ENCODE measurements around the gene PLCE1. TPM values are rescaled to one million over a fixed set of nuclear protein-coding genes. Genes with fewer than 3 reads are reported as not detected.

The PLCE1 gene
- total RNA-seq, 2 experiments from 2014 or later = 0.03 TPM; not detected in 1

DNA sequence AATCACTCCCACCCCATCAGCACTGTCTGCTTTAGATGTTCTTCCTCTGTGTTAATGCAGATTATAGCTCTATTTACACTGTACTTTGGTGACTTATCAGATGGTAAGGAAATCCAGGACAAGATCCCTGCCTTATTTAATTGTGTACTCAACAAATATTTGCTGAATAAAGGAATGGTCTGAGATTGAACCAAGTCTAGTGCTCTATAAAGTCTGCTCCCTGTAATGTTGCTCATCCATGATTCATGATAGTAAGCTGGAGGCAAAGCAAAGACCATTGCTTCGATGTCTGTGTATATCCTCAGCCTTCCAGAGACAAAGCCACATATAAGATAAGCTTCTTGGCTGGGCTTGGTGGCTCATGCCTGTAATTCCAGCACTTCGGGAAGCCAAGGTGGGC lies 33.5 kb downstream of the PLCE1 start:
- peaks cover 29% of the 10 kb centered on the region for H3K9me3 Mint-ChIP-seq

DNA sequence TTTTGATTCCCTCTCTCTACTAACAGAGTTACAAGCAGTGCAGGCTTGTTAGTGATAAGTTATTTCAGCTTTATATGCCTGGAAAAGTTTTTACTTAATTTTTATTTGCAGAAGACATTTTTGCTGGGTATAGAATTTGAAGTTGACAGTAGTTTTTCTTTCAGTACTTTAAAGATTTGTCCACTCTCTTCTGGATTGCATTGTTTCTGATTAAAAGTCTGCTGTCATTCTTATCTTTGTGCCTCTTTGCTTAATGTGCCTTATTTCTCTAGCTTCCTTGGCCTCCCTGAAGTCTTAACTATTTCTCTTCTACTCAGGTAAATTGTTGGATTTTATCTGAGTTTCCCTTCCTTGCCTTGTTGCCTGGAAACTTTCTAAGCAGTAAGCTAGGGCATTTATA lies 36.2 kb downstream of the PLCE1 start:
- Mint-ChIP-seq H3K27ac (no peak overlapping the region), H3K4me1 (ENCODE audit: low read depth) (no peaks in the 10 kb centered on the region), H3K9me3 (peaks cover 31% of the 10 kb centered on the region), H3K27me3 (peaks cover 8% of the 10 kb centered on the region), H3K4me3 (no peak overlapping the region), H3K36me3 (ENCODE audit: low read depth) (peaks cover 4% of the 10 kb centered on the region)
- no peak overlapping the region for H3K4me3 ChIP-seq (ENCODE audit: low read length)
- H3K36me3 ChIP-seq (ENCODE audit: insufficient read depth, low read length) = no peaks in the 10 kb centered on the region
- no peaks in the 10 kb centered on the region for H3K27me3 ChIP-seq (ENCODE audit: control insufficient read depth in 1 of 2, insufficient read depth in 2 of 2, low read length in 2 of 2)
- H3K9me3 ChIP-seq (ENCODE audit: control insufficient read depth in 1 of 2, insufficient read depth in 1 of 2, low read length in 2 of 2) = peaks cover 5 to 34% of the 10 kb centered on the region in 2 experiments
- POLR2A ChIA-PET = no interaction called here
- H3K4me1 ChIP-seq (ENCODE audit: insufficient read depth, low read length) = no peaks in the 10 kb centered on the region
- no peak overlapping the region for H3K27ac ChIP-seq (ENCODE audit: low read depth in 1 of 2, low read length in 2 of 2)
- TF ChIP-seq, protein P1, sequence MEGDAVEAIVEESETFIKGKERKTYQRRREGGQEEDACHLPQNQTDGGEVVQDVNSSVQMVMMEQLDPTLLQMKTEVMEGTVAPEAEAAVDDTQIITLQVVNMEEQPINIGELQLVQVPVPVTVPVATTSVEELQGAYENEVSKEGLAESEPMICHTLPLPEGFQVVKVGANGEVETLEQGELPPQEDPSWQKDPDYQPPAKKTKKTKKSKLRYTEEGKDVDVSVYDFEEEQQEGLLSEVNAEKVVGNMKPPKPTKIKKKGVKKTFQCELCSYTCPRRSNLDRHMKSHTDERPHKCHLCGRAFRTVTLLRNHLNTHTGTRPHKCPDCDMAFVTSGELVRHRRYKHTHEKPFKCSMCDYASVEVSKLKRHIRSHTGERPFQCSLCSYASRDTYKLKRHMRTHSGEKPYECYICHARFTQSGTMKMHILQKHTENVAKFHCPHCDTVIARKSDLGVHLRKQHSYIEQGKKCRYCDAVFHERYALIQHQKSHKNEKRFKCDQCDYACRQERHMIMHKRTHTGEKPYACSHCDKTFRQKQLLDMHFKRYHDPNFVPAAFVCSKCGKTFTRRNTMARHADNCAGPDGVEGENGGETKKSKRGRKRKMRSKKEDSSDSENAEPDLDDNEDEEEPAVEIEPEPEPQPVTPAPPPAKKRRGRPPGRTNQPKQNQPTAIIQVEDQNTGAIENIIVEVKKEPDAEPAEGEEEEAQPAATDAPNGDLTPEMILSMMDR (IDR thresholded peaks at IDR 0.05) = no peak
- intact Hi-C loops (cut with DNase I, micrococcal nuclease) = no loop called here
- CTCF ChIA-PET = no interaction called here
- DNase-seq = no peak
- ATAC-seq (ENCODE audit: poor library complexity) = no peak

More for the DNA sequence above, 33.5 kb downstream of the PLCE1 start:
- no peak overlapping the region for H3K4me3 Mint-ChIP-seq
- Histone ChIP-seq H3K27ac (ENCODE audit: low read depth in 1 of 2, low read length in 2 of 2) (no peak overlapping the region), H3K4me1 (ENCODE audit: insufficient read depth, low read length) (no peaks in the 10 kb centered on the region), H3K9me3 (ENCODE audit: control insufficient read depth in 1 of 2, insufficient read depth in 1 of 2, low read length in 2 of 2) (peaks cover 5 to 37% of the 10 kb centered on the region in 2 experiments), H3K4me3 (ENCODE audit: low read length) (no peak overlapping the region), H3K36me3 (ENCODE audit: insufficient read depth, low read length) (no peaks in the 10 kb centered on the region), H3K27me3 (ENCODE audit: control insufficient read depth in 1 of 2, insufficient read depth in 2 of 2, low read length in 2 of 2) (no peaks in the 10 kb centered on the region)
- peaks cover 4% of the 10 kb centered on the region for H3K36me3 Mint-ChIP-seq (ENCODE audit: low read depth)
- ATAC-seq (ENCODE audit: poor library complexity) (no peak), DNase-seq (no peak)
- ChIA-PET POLR2A (no interaction called here), CTCF (no interaction called here)
- intact Hi-C loops (cut with DNase I, micrococcal nuclease) = no loop called here
- no peak overlapping the region for H3K27ac Mint-ChIP-seq
- H3K4me1 Mint-ChIP-seq (ENCODE audit: low read depth) = no peaks in the 10 kb centered on the region
- H3K27me3 Mint-ChIP-seq = peaks cover 10% of the 10 kb centered on the region
- TF ChIP-seq, protein P1 (IDR thresholded peaks at IDR 0.05) = no peak

DNA sequence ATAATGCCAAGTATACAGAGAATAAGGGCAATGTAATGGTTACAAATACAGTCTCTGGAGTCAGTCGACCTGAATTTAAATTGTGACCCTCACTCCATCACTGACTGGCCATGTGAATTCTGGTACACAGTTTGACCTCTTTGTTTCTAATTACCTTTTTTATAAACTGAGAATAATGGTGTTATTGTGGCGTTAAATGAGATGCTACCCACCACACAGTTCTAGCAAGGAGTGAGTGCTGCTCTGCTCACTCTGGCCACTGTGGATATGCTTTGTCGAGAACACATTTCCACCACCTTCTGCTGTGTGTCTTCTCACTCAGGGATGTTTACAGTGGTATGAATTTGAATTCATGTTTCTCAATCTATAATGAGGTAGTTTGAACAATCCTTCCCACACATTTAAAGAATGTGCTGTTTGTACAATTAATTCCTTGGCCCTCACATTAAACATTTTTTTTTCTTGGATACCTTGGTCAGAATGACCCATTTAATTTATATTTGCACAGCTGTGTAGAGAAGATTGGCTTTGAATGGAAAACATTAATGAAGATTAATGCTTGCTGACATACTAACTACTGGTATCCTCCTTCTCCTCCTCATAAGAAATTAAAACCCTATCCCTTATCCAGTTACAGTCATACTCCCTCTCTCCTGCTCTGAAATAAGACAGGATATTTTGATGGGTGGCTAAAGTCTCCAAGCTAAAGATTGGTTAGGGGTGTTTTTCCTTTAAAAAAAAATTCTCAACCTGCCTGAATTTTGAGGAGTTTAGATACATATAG lies 42.4 kb downstream of the PLCE1 start:
- H3K27ac ChIP-seq (ENCODE audit: low read depth in 1 of 2, low read length in 2 of 2) = no peak overlapping the region
- DNase-seq = no peak
- no peak for ATAC-seq (ENCODE audit: poor library complexity)
- no peaks in the 10 kb centered on the region for H3K4me1 ChIP-seq (ENCODE audit: insufficient read depth, low read length)
- H3K27me3 Mint-ChIP-seq = peaks cover 8% of the 10 kb centered on the region
- peaks cover 4% of the 10 kb centered on the region for H3K9me3 Mint-ChIP-seq
- no peaks in the 10 kb centered on the region for H3K36me3 ChIP-seq (ENCODE audit: insufficient read depth, low read length)
- intact Hi-C loops (cut with DNase I, micrococcal nuclease) = no loop called here
- CTCF ChIA-PET = no interaction called here
- H3K4me3 ChIP-seq (ENCODE audit: low read length) = no peak overlapping the region
- POLR2A ChIA-PET = no interaction called here
- no peak overlapping the region for H3K4me3 Mint-ChIP-seq
- TF ChIP-seq, protein P1 (IDR thresholded peaks at IDR 0.05) = no peak
- H3K9me3 ChIP-seq (ENCODE audit: control insufficient read depth in 1 of 2, insufficient read depth in 1 of 2, low read length in 2 of 2) = no peaks in the 10 kb centered on the region
- H3K4me1 Mint-ChIP-seq (ENCODE audit: low read depth) = no peaks in the 10 kb centered on the region
- no peaks in the 10 kb centered on the region for H3K27me3 ChIP-seq (ENCODE audit: control insufficient read depth in 1 of 2, insufficient read depth in 2 of 2, low read length in 2 of 2)
- no peaks in the 10 kb centered on the region for H3K36me3 Mint-ChIP-seq (ENCODE audit: low read depth)
- no peak overlapping the region for H3K27ac Mint-ChIP-seq

Measured in CD4-positive, alpha-beta T cell (primary cell).